HG02884 (cell line): ENCODE results near the gene SNRNP40.

Source experiments
- ATAC-seq: cut with Tn5 transposase; IDR thresholded peaks from one replicate; pipeline ENCODE4 v1.9.1; 2021; ENCODE audit warnings: mild to moderate bottlenecking, moderate library complexity; ENCODE audit not compliant: unreplicated experiment

Gene SNRNP40

GRCh38 chr1:31296486-31297276 lies at the start of gene SNRNP40, which contains the start of gene ZCCHC17:
Gene SNRNP40 (minus strand): TSS chr1:31296788. CDS start chr1:31296751, 37 bp downstream.
Gene ZCCHC17 (plus strand): TSS chr1:31297032. CDS start chr1:31310099, 13,067 bp downstream.
- peak; percentile 95 for ATAC-seq

GRCh38 chr1:31345635-31346034 lies 49.0 kb upstream of the SNRNP40 start:
- ATAC-seq: no peak

GRCh38 chr1:31344503-31344902 lies 47.9 kb upstream of the SNRNP40 start:
- no peak for ATAC-seq

GRCh38 chr1:31336687-31337467 lies 40.3 kb upstream of the SNRNP40 start:
- ATAC-seq: no peak

DNA sequence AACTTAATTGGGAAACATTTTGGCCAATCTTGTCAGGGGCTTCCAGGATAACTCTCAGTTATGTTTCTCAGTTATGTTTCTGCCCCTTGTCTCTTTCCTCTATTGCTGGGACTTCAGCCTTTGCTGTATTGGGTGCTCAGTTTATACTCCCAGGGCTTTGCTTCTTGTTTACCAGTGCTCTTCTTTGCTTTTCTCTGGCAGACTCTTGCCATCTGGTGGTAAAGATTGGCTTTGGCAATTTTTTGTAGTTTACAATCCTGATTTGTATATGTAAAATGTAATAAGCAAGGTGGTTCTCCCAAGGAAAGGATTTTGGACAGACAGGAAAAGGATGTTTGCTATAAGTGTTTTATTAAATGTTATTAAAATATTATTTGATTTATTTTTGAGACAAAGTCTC lies 38.4 kb upstream of the SNRNP40 start:
- no peak for ATAC-seq

- ATAC-seq: no peak
Measured at GRCh38 chr1:31327381-31327780, 30.8 kb upstream of the SNRNP40 start.

- ATAC-seq: no peak
Measured at GRCh38 chr1:31326461-31326860, 29.9 kb upstream of the SNRNP40 start.

GRCh38 chr1:31324992-31325391 lies 28.4 kb upstream of the SNRNP40 start:
- no peak for ATAC-seq

DNA sequence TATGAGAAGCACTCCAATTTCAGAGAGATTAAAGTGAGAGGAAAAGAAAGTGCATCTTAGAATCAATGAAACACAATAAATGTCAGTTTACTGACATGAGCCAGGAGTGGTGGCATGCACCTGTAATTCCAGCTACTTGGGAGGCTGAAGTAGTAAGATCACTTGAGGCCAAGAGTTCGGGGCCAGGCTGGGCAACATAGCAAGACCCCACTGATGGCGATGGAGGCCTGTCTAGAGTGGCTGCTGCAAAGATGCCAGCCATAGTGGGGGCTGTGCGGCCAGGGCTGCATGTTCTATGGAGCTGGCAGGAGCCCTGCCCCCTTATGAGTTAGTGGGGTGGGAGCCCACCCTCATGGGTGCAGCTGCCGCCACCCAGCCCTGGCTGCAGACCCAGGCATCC lies 27.5 kb upstream of the SNRNP40 start:
- no peak for ATAC-seq

DNA sequence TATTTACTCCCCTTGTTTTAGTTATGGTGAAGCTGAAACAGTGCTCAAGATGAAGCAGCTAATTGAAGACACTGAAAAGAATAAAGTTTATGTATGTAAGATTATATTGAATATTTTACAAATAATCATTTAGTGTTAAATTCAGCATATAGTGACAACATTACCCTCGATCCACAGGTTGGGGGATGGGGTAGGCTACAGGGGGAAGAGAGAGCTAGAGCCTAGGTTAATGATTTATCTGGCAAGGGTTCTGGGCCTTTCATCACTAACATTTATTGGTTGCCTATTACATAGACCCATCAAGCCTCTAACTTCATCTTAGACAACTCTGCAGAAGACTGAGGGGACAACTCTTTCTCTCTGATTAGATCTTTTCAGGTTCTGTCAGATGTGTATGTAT lies 21.6 kb upstream of the SNRNP40 start:
- no peak for ATAC-seq

GRCh38 chr1:31315902-31316301 lies 19.3 kb upstream of the SNRNP40 start:
- no peak for ATAC-seq

- ATAC-seq: no peak
Measured at GRCh38 chr1:31310198-31310597, 13.6 kb upstream of the SNRNP40 start.

GRCh38 chr1:31308036-31308435 lies 11.4 kb upstream of the SNRNP40 start:
- ATAC-seq: no peak

- ATAC-seq: no peak
Measured at GRCh38 chr1:31306278-31306677, 9.7 kb upstream of the SNRNP40 start.

- ATAC-seq: no peak
Measured at GRCh38 chr1:31302709-31303441, 6.3 kb upstream of the SNRNP40 start.

DNA sequence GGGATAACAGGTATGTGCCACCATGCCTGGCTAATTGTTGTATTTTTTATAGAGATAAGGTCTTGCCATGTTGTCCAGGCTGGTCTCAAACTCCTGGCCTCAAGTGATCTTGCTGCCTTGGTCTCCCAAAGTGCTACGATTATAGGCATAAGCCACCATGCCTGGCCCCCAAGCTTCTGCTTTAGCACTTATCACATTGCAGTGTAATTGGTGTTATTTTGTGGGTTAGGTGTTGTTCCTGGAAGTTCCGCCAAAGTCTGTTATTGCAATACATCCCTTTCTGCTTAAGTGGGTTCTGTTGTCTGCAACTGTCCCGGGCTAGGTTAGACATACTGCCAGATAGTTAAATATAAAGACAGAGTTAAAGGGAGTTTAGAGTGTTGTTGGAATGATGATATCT lies 3.6 kb upstream of the SNRNP40 start:
- no peak for ATAC-seq

GRCh38 chr1:31299365-31299764 lies 2.8 kb upstream of the SNRNP40 start:
- no peak for ATAC-seq

- ATAC-seq: no peak
Measured at GRCh38 chr1:31297277-31298247, 974 bp upstream of the SNRNP40 start.

GRCh38 chr1:31295874-31296485 lies 608 bp downstream of the SNRNP40 start:
- no peak for ATAC-seq

DNA sequence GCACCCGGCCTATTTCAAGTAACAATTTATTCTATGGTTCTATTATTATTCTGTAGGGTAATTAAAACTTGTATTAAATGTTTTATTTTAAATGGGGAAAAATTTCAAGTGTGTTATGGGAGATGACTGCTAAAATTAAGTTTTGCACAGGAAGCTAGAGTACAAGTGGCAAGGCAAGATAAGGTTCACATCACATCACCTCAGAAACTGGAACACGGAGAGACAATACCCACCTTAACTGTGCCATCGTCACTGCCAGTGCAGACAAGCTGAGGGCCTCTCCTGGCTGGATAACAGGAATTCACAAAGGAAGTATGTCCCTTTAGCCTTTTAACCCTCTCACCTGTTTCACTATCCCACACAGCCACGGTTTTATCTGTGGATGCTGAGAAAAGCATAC lies 7.6 kb downstream of the SNRNP40 start:
- no peak for ATAC-seq
